HG03280 (cell line): Measurements from ENCODE around the gene NFIC.
"Not testable (repeated sequence)": the region's sequence is repeated elsewhere in the genome, so short reads cannot be mapped to it uniquely, and the experiment has no call there.

Experiments
- ATAC-seq: cut with Tn5 transposase; IDR thresholded peaks from one replicate; pipeline ENCODE4 v1.9.1; 2021; ENCODE audit warnings: mild to moderate bottlenecking, moderate library complexity; ENCODE audit not compliant: unreplicated experiment

NFIC gene

DNA sequence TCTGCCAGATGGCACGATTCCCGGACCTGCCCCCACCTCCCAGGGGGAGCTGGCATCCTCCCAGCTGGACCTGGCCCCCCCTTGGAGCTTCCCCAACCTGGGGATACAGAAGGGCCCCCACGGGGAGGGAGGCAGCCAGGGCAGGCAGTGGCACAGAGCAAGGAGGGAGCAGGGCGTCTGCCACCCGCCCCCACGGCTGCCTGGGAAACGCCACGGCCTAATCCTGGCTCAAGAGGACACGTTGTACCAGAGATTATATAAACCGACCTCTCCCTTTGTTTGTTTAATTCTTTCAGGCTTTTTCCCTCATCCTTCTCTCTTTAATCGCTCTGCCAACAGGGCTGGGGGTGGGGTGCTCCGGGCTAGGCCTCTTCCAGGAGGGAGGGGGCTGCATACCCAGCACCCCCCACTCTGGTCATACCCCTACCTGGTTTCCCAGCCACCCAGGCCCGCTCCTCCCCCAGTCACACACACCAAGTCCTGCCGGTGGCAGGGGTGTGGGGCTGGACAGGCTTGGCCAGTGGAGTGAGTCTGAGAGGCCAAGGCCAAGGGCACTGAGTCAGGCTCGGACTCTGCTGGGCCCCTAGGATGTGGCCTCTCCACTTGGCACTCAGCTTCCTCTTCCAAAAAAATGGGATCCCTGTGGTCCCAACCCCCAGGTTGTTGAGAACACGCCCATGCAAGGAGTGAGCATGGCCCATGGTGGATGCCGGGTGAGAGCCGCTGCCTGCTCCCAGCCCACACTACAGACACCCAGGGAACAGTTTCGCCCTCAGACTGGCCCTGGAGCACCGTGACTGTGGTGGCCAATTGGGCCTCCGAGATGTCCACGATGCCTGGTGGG is 29.5 kb upstream of the NFIC start:
- no peak for ATAC-seq

DNA sequence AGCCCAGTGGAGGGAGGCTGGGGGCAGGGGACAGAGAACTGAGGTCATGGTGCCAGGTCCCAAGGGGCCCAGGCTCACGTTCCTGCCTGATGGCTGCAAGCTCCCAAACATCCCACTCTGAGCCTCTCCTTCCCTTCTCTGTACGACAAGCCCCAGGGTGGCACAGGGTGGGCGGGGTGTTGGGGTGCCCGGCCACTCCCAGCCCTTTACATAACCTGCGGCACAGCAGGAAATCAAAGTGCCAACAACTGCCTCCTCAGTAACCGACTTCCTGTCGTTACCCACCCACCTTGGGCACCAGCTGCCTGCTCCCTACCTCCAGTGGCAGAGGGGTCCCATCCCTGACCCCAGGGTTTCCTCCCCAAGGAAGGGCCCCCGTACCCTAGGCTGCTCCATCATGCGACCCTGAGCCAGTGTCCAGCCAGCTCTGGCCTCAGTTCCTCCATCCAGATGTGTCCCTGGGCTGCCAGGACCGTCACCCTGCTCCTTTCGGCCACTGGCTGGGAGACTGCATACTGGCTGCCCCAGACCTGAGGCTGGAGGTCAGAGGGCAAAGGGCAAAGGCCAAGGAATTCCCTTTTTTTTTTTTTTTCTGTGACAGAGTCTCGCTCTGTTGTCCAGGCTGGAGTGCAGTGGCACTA is 27.7 kb upstream of the NFIC start:
- ATAC-seq, result no peak

DNA sequence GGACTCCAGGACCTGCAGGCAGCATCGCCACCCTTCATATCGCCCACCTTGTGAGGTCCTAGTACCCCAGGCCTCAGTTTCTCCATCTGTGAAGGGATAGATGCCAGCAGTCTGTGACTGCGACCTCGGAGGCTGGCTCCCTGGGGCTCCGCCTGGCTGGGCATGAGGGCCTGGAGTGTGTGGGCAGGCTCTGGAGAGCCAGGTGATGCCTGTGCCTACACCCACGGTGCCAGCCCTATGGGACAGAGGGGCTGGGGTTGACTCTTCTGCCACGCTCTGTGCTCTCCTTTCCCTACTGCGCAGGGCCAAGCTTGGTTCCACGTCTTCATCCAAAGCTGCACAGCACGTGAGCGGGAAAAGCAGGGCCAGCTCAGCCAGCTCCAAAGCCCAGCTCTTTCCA is 26.0 kb upstream of the NFIC start:
- ATAC-seq, result no peak

DNA sequence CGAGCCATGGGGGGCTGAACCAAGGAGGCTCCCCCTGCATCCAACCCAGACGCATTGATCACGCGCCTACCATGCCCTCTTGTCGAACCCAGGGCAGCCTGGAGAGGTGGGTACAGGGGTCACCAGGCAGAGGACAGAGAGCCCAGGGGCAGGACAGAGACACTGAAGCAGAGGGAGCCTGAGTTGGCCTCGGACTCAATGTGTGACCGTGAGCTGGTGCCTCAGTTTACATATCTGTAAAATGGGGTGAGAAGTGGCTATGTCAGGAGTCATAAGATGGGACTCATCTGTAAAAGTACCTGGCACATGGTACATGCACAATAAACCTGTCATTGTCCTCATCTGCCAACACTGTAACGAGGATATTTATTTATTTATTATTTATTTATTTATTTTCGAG is 24.1 kb upstream of the NFIC start:
- ATAC-seq, result no peak

DNA sequence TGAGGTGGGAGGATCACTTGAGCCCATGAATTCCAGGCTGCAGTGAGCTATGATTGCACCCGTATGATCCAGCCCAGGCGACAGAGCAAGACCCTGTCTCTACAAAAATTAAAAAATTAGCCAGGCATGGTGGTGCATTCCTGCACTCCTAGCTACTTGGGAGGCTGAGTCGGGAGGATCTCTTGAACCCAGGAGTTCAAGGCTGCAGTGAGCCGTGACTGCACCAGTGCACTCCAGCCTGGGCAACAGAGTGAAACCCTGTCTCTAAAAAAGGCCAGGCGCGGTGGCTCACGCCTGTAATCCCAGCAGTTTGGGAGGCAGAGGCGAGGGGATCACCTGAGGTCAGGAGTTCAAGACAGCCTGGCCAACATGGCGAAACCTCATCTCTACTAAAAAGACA is 23.4 kb upstream of the NFIC start:
- ATAC-seq, result not testable (repeated sequence)

DNA sequence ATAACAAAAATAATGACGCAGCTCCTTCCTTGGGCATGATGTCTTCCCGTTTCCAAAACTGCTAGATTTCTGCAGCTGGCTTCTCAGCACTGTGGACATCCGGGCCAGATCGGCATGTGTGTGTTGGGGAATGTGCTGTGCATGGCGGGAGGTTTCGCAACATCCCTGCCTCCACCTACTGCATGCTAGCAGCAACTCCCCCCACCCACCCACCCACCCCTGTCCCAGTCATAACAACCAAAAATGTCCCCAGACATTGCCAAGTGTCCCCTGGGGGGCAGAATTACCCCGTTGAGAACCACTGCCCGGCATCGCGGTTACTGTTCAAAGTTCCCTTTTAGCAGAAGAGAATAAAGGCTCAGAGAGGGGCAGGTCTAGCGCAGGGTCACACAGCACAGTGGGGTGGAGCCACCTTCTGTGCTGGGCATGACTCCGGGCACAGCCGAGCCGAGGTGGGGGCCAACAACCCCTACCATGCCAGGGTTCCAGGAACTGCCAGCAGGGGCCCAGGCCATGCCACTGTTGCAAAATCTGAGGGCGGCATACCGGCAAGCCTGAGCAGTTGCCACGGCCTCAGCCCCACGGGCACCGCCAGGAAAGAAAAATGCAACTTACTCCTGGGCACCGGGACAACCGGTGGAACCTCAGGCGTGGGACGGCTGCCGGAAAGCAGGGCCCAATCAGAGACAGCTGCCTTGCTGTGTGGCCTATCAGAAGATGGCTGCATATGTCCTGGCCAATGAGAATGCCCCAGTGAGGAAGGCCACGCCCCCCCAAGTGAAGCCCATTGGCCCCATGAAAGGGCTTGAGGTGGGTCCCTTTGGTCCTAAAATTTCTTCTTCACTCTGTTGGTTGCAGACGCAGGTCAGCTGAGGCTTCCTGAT is 22.5 kb upstream of the NFIC start:
- no peak for ATAC-seq

DNA sequence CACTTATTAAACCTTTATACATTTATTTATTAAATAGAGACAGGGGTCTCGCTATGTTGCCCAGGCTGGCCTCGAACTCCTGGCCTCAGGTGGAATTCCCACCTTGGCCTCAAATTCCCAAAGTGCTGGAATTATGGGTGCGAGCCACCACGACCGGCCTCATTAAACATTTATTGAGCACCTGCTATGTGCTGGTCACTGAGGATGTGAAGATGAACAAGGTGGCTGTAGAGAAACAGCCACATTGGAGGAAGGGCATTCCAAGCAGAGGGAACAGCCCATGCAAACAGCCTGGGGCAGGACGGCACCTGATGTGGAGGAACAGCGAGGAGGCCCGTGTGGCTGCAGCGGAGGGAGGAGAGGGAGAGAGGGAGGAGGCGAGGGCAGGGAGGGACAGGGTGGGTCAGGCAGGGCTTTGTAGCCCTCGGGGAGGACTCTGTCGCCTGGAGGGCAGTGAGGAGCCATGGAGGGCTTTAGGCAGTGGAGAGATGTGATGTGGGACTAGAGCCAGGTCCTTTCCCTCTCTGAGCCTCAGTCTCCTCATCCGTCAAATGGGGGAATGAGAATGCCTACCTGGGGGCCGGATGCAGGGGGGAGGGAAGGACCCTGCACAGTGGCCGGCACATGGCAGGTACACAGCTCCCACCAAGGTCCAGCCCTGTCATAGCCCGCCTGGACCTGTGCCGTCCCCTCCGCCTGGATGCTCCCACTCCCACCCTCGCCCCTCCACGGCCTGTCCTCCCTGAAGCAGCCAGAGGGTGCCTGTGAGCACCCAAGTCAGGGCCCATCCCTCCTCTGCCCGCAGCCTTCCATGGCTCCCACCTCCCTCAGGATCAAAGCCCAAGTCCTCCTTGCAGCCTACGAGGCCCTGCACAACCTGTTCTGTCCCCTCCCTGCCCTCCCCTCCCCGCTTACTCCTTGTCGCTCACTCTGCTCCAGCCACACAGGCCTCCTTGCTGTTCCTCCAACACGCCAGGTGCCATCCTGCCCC is 21.5 kb upstream of the NFIC start:
- ATAC-seq, result no peak

DNA sequence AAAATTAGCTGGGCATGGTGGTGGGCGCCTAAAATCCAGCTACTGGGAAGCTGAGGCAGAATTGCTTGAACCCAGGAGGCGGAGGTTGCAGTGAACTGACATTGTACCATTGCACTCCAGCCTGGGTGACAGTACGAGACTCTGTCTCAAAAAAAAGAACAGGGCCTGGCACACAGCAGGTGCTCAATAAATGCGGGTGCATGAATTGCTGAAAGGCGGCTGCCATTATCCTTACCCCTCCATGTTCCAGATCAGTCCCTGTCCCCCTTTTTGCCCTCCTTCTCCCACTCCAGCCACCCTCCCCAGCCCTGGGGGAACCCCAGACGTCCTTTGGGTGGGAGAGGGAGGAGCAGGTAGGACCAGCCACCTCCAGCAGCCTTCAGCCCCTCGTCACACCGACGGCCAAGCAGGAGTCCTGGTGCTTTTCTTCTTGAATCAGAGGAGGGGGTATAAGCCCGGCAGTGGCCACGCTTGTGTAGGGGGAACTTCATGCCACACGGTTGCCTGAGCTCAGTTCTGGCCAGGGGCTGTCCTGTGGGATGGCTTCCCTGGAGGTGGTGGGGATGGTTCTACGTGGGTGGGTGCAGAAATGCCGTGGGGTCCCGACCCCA is 20.4 kb upstream of the NFIC start:
- ATAC-seq, result no peak

DNA sequence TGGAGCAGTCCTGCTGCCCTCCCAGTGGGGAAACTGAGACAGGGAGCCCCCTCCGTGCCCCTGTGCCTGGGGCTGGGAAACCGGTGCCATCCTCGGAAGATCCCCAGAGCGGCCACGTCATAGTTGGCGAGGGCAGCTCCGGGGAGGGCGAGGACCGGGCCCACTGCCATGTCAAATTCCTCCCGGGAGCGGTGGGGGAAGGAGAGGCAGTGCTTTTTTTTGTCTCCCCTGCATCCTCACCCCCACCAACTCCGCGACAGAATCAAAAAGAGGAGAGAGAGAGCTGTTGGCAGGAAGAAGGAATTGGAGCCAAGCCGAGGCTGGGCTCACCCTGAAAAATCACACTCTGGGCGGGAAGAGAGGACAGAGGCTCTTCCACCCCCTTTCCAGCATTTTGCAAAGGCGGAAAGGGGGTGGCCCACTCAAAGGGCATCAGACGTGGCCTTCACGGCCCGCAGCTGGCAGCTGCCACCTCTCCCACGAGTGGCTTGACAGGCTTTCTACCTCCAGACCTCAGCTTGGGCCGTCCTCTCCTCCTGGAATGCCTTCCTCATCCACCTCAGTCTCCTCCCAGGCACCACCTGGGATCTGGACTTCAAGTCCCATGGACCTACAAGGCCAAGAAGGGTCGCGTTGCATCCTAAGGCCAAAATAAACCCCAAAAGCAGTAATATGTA is 19.6 kb upstream of the NFIC start:
- no peak for ATAC-seq

DNA sequence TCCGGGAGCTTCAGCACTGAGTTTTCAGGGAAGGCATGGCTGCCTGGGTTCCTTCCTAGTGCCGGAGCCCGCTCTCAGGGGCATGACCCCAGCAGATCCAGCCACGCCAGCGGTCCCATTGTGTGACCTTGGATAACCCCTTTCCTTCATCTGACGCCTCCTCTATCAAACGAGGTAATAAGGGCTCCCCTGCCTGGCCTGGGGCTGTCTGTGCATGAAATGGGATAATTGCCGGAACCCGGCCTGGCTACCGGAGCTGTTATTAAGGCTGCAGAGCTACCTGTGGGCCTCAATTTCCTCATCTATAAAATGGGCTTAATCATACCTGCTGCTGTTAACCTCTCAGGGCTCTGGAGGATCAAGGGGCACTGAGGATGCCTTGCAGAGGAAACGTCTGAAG is 18.3 kb upstream of the NFIC start:
- ATAC-seq, result no peak

DNA sequence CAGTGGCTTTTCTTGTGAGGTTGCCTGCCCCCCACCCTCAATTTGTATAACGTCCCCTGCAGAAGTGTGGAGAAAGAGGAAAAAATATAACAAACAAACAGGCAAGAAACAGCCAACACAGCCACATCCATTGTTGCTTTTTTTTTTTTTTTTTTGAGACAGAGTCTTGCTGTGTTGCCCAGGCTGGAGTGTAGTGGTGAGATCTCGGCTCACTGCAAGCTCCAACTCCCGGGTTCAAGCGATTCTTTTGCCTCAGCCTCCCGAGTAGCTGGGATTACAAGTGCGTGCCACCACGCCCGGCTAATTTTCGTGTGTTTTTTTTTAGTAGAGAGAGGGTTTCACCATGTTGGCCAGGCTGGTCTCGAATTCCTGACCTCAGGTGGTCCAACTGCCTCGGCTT is 17.9 kb upstream of the NFIC start:
- not testable (repeated sequence) for ATAC-seq

DNA sequence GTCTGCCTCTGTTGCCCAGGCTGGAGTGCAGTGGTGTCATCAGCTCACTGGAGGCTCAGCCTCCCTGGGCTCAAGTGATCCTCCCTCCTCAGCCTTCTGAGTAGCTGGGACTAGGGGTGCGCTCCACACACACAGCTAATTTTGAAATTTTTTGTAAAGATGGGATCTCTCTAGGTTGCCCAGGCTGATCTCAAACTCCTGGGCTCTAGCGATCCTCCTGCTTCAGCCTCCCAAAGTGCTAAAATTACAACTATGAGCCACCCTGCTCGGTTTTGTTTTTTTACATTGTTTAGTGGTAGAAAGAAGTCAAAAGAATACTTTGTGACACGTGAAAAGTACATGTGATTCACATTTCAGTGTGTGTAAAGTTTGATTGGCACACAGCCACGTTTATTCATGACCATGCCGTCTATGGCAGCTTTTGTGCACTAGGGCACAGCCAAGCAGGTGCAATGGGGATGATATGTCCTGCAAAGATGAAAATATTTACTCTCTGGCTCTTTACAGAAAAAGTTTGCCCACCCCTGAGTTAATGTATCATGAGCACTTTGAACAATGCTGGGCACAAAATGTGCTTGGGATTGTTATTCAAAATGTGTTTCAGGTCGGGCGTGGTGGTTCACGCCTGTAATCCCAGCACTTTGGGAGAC is 16.2 kb upstream of the NFIC start:
- ATAC-seq, result no peak

DNA sequence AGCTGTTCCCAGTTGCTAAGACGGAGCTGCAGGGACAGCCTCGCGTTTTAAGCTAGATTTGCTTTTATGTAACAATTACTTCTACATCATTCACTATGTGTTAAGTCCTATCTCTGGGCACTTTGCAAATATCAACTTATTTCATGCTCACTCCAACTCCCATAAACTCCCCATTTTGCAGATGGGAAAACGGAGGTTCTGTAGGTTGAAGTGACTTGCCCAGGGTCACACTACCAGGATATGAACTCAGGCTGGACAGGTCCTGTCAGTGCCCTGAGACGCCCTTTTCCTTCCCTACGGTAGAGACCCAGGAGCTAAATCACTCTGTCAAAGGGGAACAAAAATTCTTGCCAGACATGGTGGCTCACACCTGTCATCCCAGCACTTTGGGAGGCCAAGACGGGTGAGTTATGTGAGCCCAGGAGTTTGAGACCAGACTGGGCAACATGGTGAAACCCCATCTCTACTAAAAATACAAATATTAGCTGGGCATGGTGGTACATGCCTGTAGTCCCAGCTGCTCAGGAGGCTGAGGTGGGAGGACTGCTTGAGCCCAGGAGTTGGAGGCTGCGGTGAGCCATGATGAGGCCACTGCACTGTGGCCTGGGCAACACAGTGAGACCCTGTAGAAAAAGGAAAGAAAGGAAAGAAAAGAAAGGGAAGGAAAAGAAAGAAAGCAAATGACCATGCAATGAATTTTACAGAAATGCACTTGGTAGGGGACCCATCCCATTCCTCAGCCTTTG is 14.5 kb upstream of the NFIC start:
- no peak for ATAC-seq

DNA sequence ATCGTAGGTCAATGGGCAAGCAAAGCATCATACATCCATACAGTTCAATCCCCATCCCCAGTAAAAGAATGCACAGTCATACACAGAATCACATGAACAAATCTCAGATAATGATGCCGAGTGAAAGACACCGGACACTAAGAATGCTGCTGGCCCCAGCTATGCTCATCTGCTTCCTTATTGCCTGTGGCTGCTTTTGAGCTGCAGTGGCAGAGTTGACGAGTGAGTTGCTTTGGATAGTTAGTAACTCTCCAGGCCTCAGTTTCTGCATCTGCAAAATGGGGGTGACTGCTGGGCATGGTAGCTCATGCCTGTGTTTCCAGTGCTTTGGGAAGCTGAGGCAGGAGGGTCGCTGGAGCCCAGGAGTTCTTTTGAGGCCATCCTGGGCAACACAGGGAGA is 12.9 kb upstream of the NFIC start:
- no peak for ATAC-seq

DNA sequence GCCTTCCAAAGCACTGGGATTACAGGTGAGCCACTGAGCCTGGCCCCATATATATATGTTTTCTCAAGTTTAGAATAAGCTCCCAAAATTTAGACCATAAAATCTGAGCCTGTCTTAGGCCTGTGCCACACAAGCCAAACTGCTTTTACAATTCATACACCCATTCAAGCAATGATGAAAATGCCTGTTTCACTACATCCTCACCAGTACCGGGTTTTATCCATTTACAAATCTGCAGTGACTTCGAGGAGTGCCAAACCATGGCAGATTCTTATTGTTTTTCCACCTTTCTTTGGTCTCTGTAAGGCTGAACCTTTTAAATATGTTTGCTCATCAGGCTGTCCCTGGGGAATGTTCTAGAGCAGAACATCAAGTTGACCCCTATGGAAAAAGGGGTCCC is 9.6 kb upstream of the NFIC start:
- no peak for ATAC-seq

DNA sequence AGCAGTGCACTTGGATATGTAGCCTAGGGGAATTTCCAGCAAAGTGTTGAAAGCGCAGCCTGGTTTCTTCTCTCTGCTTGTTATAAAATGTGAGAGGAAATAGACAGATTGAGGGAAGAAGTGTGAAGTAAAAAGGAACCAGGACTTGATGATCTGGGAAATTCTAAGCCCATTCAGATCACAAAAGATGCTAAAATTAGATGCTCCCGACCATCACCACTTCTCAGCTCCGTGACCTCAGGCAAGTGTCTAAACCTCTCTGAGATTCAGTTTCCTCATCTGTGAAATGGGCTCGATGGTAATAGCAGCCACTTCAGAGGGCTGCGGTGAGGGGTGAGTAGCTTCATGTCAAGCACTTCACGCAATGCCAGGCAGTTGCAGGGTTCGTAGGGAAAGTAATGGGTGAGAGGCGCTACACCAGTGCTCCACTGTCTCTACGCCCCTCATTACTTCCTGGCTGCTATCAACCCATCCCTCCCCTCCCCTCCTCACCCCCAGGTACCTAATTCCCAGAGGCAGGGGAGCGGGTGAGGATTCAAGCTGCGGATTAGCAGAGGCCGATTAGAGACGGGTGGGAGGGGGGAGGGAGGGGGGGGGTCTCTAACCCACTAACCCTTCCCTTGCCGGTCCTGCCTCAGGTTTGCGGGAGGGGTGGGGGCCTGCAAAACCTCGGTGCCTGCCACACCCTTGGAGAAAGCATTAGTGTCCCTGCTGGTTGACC is 9.0 kb upstream of the NFIC start:
- ATAC-seq, result no peak

DNA sequence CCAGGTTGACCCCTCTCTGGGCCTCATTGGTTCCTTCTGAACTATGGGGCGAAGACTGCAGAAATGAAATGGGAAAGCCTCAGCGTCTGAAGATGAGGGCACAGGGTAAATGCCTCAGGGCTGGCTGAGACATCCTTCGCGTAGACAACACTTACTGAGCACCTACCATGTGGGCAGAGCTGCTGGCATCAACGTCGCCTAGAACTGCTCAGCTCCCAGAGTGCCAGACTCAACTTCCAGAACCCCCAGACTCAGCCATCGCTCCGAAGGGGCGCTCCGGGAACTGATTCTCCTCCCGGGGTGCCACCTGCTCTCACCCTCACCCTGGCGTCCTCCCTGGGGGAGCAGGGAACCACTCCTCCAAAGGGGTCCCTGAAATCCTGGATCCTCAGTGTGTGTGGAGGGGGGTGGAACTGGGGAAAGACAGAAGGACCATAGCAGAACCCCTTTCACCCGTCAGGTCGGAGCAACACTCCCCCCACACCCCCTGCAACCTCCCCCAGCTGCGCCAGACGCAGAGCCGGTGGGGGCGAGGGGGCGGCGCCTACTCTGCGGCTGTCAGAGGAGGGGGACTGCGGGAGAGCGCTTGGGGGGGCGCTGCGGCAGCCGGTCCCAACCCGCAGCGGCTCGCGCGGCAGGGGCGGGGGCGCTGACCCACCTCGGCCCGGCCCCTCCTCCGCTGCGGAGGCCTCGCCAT is 8.2 kb upstream of the NFIC start:
- ATAC-seq, result no peak
